Gastrocnemius medialis (tissue), 4 donors: ENCODE results near the gene PPFIA2. TPM values are rescaled to one million over a fixed set of nuclear protein-coding genes. Genes with fewer than 3 reads are reported as not detected.

Experiments used
- ATAC-seq, 2 donors: fragments of 150-250 bp; one replicate each; pipeline ENCODE4 v1.9.1; 2016
- DNase-seq, 2 donors: peaks; one replicate each; pipeline ENCODE4 v3.0.0-alpha.2; 2019
- H3K27ac ChIP-seq, 4 donors: fragments of 200-600 bp; sonication (generic); 1 replicate in 1 of 4; 2 replicates in 3 of 4; pipeline ENCODE4 v1.5.1; 2016 to 2018; ENCODE audit warnings: mild to moderate bottlenecking in 2 of 4, moderate library complexity in 1 of 4
- H3K27me3 ChIP-seq, 3 donors: fragments of 200-600 bp; sonication (generic) in 2 of 3; 1 replicate in 1 of 3; 2 replicates in 2 of 3; pipeline versions ENCODE4 v1.5.1 to v1.6.0; 2016 to 2019; ENCODE audit warnings: mild to moderate bottlenecking in 1 of 3, moderate library complexity in 1 of 3
- H3K36me3 ChIP-seq, 2 donors: fragments of 200-600 bp; sonication (generic) in 1 of 2; one replicate each; pipeline ENCODE4 v1.5.1; 2017 to 2018
- H3K4me1 ChIP-seq, 2 donors: fragments of 200-600 bp; sonication (generic) in 1 of 2; one replicate each; pipeline ENCODE4 v1.5.1; 2016 to 2017; ENCODE audit warnings: mild to moderate bottlenecking in 2 of 2
- H3K4me3 ChIP-seq, 4 donors: fragments of 200-600 bp; sonication (generic) in 3 of 4; 1 replicate in 1 of 4; 2 replicates in 3 of 4; pipeline ENCODE4 v1.5.1; 2016 to 2019; ENCODE audit warnings: mild to moderate bottlenecking in 2 of 4
- H3K9me3 ChIP-seq, 3 donors: fragments of 200-600 bp; sonication (generic) in 2 of 3; 1 replicate in 1 of 3; 2 replicates in 2 of 3; pipeline ENCODE4 v1.5.1; 2016 to 2019
- POLR2A ChIP-seq, 2 donors: fragments of 450-650 bp; IDR thresholded peaks; one replicate each; pipeline ENCODE4 v1.6.1; 2017; ENCODE audit warnings: antibody characterized with exemption in 2 of 2, mild to moderate bottlenecking in 2 of 2, moderate library complexity in 2 of 2
- in situ Hi-C, 4 donors: fragments of 200-750 bp; cut with MboI; loops; one replicate each; pipeline versions ENCODE4 v1.15.0 to v1.8.0; 2017; ENCODE audit warnings: low sequenced_read_pairs in 4 of 4
- intact Hi-C: fragments of 100-400 bp; cut with DNase I; formaldehyde crosslinking; loops from one replicate; pipeline ENCODE4 v1.15.1; 2023; ENCODE audit warnings: low total_unique reads
- total RNA-seq, 4 donors: library from RNA; depleted of rRNA; stranded (reverse); fragments of >200 nt; gene quantifications; one replicate each; pipeline versions ENCODE4 v1.1.0 to v1.2.3, GENCODE V29; 2016
- TF ChIP-seq, protein P1 (sequence below), 5 experiments: fragments of 450-650 bp in 3 of 5; fragments of 200-600 bp in 2 of 5; sonication (generic) in 2 of 5; IDR thresholded peaks in 4 of 5; conservative IDR thresholded peaks in 1 of 5; 1 replicate in 4 of 5; 2 replicates in 1 of 5; pipeline ENCODE4 v1.5.1; 2016 to 2019; ENCODE audit warnings: antibody characterized with exemption in 5 of 5, mild to moderate bottlenecking in 3 of 5, moderate library complexity in 3 of 5

Gene PPFIA2
- total RNA-seq, 4 donors from 2014 or later = 0.04 TPM; not detected in 3

DNA sequence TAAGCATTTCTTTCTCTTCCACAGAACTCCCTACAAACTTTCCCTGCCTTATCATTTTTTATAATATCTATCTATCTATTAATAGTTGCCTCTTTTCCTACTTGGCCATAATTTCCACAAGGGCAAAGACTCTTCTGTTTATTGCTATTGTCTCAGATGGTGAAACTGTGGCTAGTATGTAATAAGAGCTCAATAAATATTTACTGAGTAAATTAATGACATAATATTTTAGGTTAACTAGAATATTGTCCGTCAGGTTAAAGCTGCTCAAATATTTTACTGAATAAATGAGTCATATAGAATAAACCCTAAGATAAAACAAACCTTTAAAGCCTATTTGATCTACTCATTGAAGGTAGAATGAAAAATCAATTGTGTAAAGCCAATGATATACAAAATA is 240.5 kb downstream of the PPFIA2 start:
- intact Hi-C loops (no loop called here), in situ Hi-C loops (no loop called here)
- no peaks in the 10 kb centered on the region for H3K36me3 ChIP-seq
- H3K9me3 ChIP-seq = no peaks in the 10 kb centered on the region
- no peak overlapping the region for H3K4me3 ChIP-seq
- H3K27me3 ChIP-seq = no peaks in the 10 kb centered on the region
- DNase-seq (no peak), ATAC-seq (no peak)
- no peaks in the 10 kb centered on the region for H3K4me1 ChIP-seq
- TF ChIP-seq, protein P1, sequence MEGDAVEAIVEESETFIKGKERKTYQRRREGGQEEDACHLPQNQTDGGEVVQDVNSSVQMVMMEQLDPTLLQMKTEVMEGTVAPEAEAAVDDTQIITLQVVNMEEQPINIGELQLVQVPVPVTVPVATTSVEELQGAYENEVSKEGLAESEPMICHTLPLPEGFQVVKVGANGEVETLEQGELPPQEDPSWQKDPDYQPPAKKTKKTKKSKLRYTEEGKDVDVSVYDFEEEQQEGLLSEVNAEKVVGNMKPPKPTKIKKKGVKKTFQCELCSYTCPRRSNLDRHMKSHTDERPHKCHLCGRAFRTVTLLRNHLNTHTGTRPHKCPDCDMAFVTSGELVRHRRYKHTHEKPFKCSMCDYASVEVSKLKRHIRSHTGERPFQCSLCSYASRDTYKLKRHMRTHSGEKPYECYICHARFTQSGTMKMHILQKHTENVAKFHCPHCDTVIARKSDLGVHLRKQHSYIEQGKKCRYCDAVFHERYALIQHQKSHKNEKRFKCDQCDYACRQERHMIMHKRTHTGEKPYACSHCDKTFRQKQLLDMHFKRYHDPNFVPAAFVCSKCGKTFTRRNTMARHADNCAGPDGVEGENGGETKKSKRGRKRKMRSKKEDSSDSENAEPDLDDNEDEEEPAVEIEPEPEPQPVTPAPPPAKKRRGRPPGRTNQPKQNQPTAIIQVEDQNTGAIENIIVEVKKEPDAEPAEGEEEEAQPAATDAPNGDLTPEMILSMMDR (IDR thresholded peaks at IDR 0.05 in 4 of 5, conservative IDR thresholded peaks at IDR 0.05 in 1 of 5) = no peak
- no peak for TF ChIP-seq POLR2A (IDR thresholded peaks at IDR 0.05)
- no peak overlapping the region for H3K27ac ChIP-seq

DNA sequence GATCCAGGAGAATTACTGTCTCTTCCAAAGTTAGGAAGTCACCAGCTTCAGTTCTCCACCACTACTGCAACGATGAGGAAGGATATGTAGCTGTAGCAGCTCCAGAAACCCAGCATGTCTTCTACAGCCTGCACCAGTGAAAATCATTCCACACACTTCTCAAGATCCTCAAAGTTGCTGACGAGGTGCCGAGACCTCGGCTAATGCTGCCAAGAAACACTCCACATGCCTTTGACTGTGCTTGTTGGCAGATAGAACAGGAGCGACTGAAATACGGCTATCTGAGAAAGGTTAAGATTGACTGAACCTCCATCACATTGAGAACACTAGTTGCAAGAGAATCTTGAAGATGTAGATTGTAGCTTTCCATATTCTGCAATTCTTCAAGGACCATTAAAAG is 241.9 kb downstream of the PPFIA2 start:
- Histone ChIP-seq H3K4me1 (no peaks in the 10 kb centered on the region), H3K27me3 (no peaks in the 10 kb centered on the region), H3K4me3 (no peak overlapping the region), H3K27ac (no peak overlapping the region), H3K36me3 (no peaks in the 10 kb centered on the region), H3K9me3 (no peaks in the 10 kb centered on the region)
- intact Hi-C loops = no loop called here
- in situ Hi-C loops = no loop called here
- ATAC-seq = no peak
- TF ChIP-seq, protein P1 (IDR thresholded peaks at IDR 0.05 in 4 of 5, conservative IDR thresholded peaks at IDR 0.05 in 1 of 5) = no peak
- no peak for TF ChIP-seq POLR2A (IDR thresholded peaks at IDR 0.05)
- DNase-seq = no peak

DNA sequence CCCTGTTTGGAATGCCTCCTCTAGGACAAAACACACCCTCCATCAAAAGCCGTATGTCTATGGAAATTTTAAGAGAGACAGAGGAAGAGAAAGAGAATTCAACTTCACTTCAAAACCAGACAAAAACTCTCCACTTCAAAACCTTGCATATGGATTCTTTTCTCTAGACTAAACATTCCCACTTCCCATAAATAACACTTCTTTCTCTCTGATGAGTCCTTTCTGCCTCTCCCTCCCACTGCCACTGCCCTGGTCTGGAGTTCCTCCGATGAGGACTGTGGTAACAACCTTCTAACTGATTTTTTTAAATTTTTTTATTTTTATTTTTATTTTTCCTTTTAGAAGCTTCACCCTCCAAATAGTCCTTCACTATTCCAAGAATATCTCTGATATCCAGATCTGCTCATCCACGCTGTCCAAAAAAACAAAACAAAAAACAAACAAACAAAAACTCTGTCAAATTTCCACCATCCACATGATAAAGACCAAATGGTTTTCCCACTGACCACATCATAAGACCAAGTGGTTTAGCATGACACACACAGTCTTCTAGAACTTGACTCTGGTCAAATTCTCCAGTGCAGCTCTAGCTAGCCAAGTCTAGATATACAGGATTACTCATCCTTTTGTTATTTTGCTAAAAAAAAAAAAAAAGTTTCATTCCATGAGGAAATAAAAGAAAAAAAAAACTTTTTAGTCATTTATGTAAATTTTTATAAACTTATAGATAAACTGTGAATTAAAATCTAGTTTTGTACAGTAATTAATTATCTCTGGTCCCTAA is 256.0 kb downstream of the PPFIA2 start:
- Histone ChIP-seq H3K36me3 (no peaks in the 10 kb centered on the region), H3K9me3 (no peaks in the 10 kb centered on the region), H3K27me3 (no peaks in the 10 kb centered on the region), H3K4me1 (no peaks in the 10 kb centered on the region), H3K27ac (no peak overlapping the region), H3K4me3 (no peak overlapping the region)
- no peak for TF ChIP-seq POLR2A (IDR thresholded peaks at IDR 0.05)
- TF ChIP-seq, protein P1 (IDR thresholded peaks at IDR 0.05 in 4 of 5, conservative IDR thresholded peaks at IDR 0.05 in 1 of 5) = no peak
- in situ Hi-C loops (no loop called here), intact Hi-C loops (no loop called here)
- ATAC-seq (no peak), DNase-seq (no peak)

DNA sequence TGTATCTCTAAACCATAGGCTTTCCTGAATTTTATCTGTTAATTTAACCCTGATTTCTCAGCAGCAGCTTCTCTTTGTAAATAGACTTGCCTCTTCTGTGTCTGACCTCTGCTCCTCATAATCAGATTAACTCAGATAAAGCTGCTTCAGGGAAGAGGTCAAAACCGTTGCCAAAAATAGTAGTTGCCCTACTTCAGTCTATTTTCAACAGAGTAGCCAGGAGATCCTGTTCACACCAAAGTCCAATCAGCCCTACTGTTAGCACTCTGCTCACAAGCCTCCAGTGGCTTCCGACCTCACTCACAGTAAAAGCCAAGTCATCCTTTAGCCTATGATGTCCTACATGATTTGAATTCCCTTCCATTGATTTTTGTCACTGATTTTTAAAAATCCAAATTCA is 258.4 kb downstream of the PPFIA2 start:
- intact Hi-C loops = no loop called here
- no peak for ATAC-seq

More for the DNA sequence above, 258.4 kb downstream of the PPFIA2 start:
- in situ Hi-C loops = no loop called here
- Histone ChIP-seq H3K9me3 (no peaks in the 10 kb centered on the region), H3K36me3 (no peaks in the 10 kb centered on the region), H3K4me3 (no peak overlapping the region), H3K27me3 (no peaks in the 10 kb centered on the region), H3K27ac (no peak overlapping the region), H3K4me1 (no peaks in the 10 kb centered on the region)
- no peak for DNase-seq
- no peak for TF ChIP-seq POLR2A (IDR thresholded peaks at IDR 0.05)
- TF ChIP-seq, protein P1 (IDR thresholded peaks at IDR 0.05 in 4 of 5, conservative IDR thresholded peaks at IDR 0.05 in 1 of 5) = no peak
